Loucy (cell line): ENCODE data around the gene ASTN2.

Experiments
- CTCF ChIP-seq: fragments of 200-600 bp; sonication (generic); conservative IDR thresholded peaks from 2 replicates; pipeline ENCODE4 v1.5.1; 2014; ENCODE audit warnings: mild to moderate bottlenecking, antibody characterized with exemption, low read length
- EZH2phosphoT487 ChIP-seq: fragments of 200-600 bp; IDR thresholded peaks from 2 replicates; pipeline ENCODE4 v1.6.1; 2018; ENCODE audit warnings: antibody characterized with exemption, mild to moderate bottlenecking, moderate library complexity, borderline replicate concordance

GRCh38 chr9:116819116-116819515 lies 595.7 kb downstream of the ASTN2 start:
- no peak for TF ChIP-seq CTCF
- no peak for TF ChIP-seq EZH2phosphoT487
